K562 (cell line): ENCODE results near the gene IRF1. TPM values are rescaled to one million over a fixed set of nuclear protein-coding genes. Genes with fewer than 3 reads are reported as not detected.
A peak's percentile ranks its signal among the peaks of the same experiment; 100 is the strongest.

Experiments used
- ARID1B ChIP-seq: fragments of 450-650 bp; IDR thresholded peaks from 2 replicates; pipeline ENCODE4 v1.6.1; 2016; ENCODE audit warnings: antibody characterized with exemption, mild to moderate bottlenecking, inconsistent platforms
- ARID2 ChIP-seq: fragments of 450-650 bp; IDR thresholded peaks from 2 replicates; pipeline ENCODE4 v1.6.1; 2017; ENCODE audit warnings: antibody characterized with exemption, mild to moderate bottlenecking
- ATF7 ChIP-seq: fragments of 450-650 bp; IDR thresholded peaks from 2 replicates; pipeline ENCODE4 v1.7.1; 2014; ENCODE audit warnings: mild to moderate bottlenecking, moderate library complexity
- CTBP1 ChIP-seq: fragments of 450-650 bp; IDR thresholded peaks from 2 replicates; pipeline ENCODE4 v1.6.1; 2016; ENCODE audit warnings: borderline replicate concordance
- DPF2 ChIP-seq: fragments of 450-650 bp; IDR thresholded peaks from 2 replicates; pipeline ENCODE4 v1.6.1; 2016
- EHMT2 ChIP-seq: fragments of 450-650 bp; IDR thresholded peaks from 2 replicates; pipeline ENCODE4 v1.6.1; 2018; ENCODE audit warnings: antibody characterized with exemption
- EP300 ChIP-seq: IDR thresholded peaks from 2 replicates; pipeline ENCODE4 v1.6.1; 2012; ENCODE audit warnings: low read length, improper control_type of control experiment
- FUS ChIP-seq: fragments of 200-400 bp; formaldehyde crosslinking; optimal IDR thresholded peaks from 2 replicates; pipeline ENCODE3; 2017; ENCODE audit warnings: low read depth, low read length
- JUN ChIP-seq, 2 experiments: sonication (generic) in 1 of 2; formaldehyde crosslinking in 1 of 2; IDR thresholded peaks; 2 replicates each; pipeline versions ENCODE4 v1.6.1 to v1.8.0; 2012 to 2022; ENCODE audit warnings: borderline replicate concordance in 2 of 2, mild to moderate bottlenecking in 2 of 2, improper control_type of control experiment in 1 of 2, low read depth in 1 of 2, low read length in 1 of 2, missing genetic modification reagents in 1 of 2
- KAT7 ChIP-seq: sonication (generic); formaldehyde crosslinking; IDR thresholded peaks from 2 replicates; pipeline ENCODE4 v1.8.0; 2022; ENCODE audit warnings: missing genetic modification reagents, mild to moderate bottlenecking, borderline replicate concordance
- L3MBTL2 ChIP-seq: fragments of 450-650 bp; IDR thresholded peaks from 2 replicates; pipeline ENCODE4 v1.6.1; 2016; ENCODE audit warnings: mild to moderate bottlenecking, moderate library complexity
- MAFK ChIP-seq: IDR thresholded peaks from 2 replicates; pipeline ENCODE4 v1.6.1; 2011; ENCODE audit warnings: low read length, improper control_type of control experiment
- MYC ChIP-seq, 2 experiments: fragments of 250-450 bp in 1 of 2; sonication (Bioruptor Pico) in 1 of 2; IDR thresholded peaks; 2 replicates each; pipeline versions ENCODE4 v1.5.1 to v1.6.1; 2012 to 2021; ENCODE audit warnings: low read depth in 2 of 2, borderline replicate concordance in 1 of 2, improper control_type of control experiment in 1 of 2, low read length in 1 of 2, mild to moderate bottlenecking in 1 of 2, moderate library complexity in 1 of 2
- MYNN ChIP-seq, 2 experiments: sonication (generic); formaldehyde crosslinking in 1 of 2; IDR thresholded peaks; 2 replicates each; pipeline versions ENCODE4 v1.5.0 to v1.6.1; 2016 to 2020; ENCODE audit warnings: antibody characterized with exemption in 1 of 2, missing genetic modification reagents in 1 of 2
- PRPF4 ChIP-seq: fragments of 200-400 bp; formaldehyde crosslinking; IDR thresholded peaks from one replicate; pipeline ENCODE4 v1.6.1; 2017; ENCODE audit warnings: low read length, low read depth, mild to moderate bottlenecking; ENCODE audit not compliant: insufficient read depth, poor library complexity, severe bottlenecking
- RBM17 ChIP-seq: fragments of 200-400 bp; formaldehyde crosslinking; IDR thresholded peaks from 2 replicates; pipeline ENCODE4 v1.6.1; 2017; ENCODE audit warnings: low read depth, mild to moderate bottlenecking, low read length, borderline replicate concordance
- TAL1 ChIP-seq: fragments of 450-650 bp; IDR thresholded peaks from 2 replicates; pipeline ENCODE4 v1.6.1; 2016; ENCODE audit warnings: mild to moderate bottlenecking
- WHSC1 ChIP-seq: IDR thresholded peaks from one replicate; pipeline ENCODE4 v1.6.1; 2012; ENCODE audit warnings: low read length, control low read depth, inconsistent platforms
- ZNF12 ChIP-seq: sonication (generic); formaldehyde crosslinking; IDR thresholded peaks from 2 replicates; pipeline ENCODE4 v1.4.0; 2020; ENCODE audit warnings: mild to moderate bottlenecking, missing genetic modification reagents
- ZNF232 ChIP-seq: sonication (generic); formaldehyde crosslinking; IDR thresholded peaks from 2 replicates; pipeline ENCODE4 v1.8.0; 2022; ENCODE audit warnings: mild to moderate bottlenecking, missing genetic modification reagents
- ZNF24 ChIP-seq: fragments of 450-650 bp; IDR thresholded peaks from 2 replicates; pipeline ENCODE4 v1.6.1; 2016
- ZNF316 ChIP-seq: fragments of 450-650 bp; IDR thresholded peaks from 2 replicates; pipeline ENCODE4 v1.6.1; 2016
- ZNF589 ChIP-seq: fragments of 200-800 bp; sonication (Bioruptor generic); IDR thresholded peaks from 2 replicates; pipeline ENCODE4 v1.6.1; 2016; ENCODE audit warnings: low read depth, missing genetic modification characterization, missing compliant biosample characterization
- ZNF707 ChIP-seq: fragments of 250-450 bp; sonication (Bioruptor Pico); conservative IDR thresholded peaks from 2 replicates; pipeline ENCODE4 v1.8.0; 2022; ENCODE audit warnings: inconsistent platforms, mild to moderate bottlenecking, moderate library complexity
- polyA plus RNA-seq, 8 experiments: library from polyadenylated mRNA; depleted of rRNA in 4 of 8; stranded (reverse) in 5 of 8; unstranded in 3 of 8; fragments of >200 nt; fragmentation: Nextera tagmentation in 2 of 8; fragmentation: Illumina TruSeq in 1 of 8; extraction: Ambion mirVana in 2 of 8; extraction: Trizol in 1 of 8; gene quantifications; 2 replicates each; pipeline versions ENCODE4 v1.2.1 to v1.2.3, GENCODE V29; 2011 to 2014; ENCODE audit warnings: inconsistent platforms in 1 of 8, missing spikeins in 1 of 8
- total RNA-seq, 7 experiments: library from RNA; depleted of rRNA in 6 of 7; stranded (reverse); fragments of >200 nt in 6 of 7; fragmentation: Illumina TruSeq in 2 of 7; extraction: Trizol in 2 of 7; gene quantifications; 2 replicates each; pipeline versions ENCODE4 v1.2.1 to v1.2.3, GENCODE V29; 2011 to 2021; ENCODE audit warnings: low replicate concordance in 1 of 7
- TF ChIP-seq, protein P1 (sequence below): IDR thresholded peaks from 2 replicates; pipeline ENCODE4 v1.6.1; 2011; ENCODE audit not compliant: insufficient read length; ENCODE audit errors: extremely low read depth
- TF ChIP-seq, protein P2 (sequence below): sonication (generic); formaldehyde crosslinking; IDR thresholded peaks from 2 replicates; pipeline ENCODE4 v1.8.1; 2023; ENCODE audit warnings: mild to moderate bottlenecking, missing genetic modification reagents
- TF ChIP-seq, protein P3 (sequence below): fragments of 250-450 bp; sonication (Bioruptor Pico); IDR thresholded peaks from 2 replicates; pipeline ENCODE4 v1.9.0; 2021; ENCODE audit warnings: mild to moderate bottlenecking, inconsistent platforms

The IRF1 gene
- total and polyA plus RNA-seq, 9 of the 15 experiments (the other 6 are each of a cell fraction or from before 2014, with no cell fraction given) = 1.1 to 12.3 (median 5.9) TPM

DNA sequence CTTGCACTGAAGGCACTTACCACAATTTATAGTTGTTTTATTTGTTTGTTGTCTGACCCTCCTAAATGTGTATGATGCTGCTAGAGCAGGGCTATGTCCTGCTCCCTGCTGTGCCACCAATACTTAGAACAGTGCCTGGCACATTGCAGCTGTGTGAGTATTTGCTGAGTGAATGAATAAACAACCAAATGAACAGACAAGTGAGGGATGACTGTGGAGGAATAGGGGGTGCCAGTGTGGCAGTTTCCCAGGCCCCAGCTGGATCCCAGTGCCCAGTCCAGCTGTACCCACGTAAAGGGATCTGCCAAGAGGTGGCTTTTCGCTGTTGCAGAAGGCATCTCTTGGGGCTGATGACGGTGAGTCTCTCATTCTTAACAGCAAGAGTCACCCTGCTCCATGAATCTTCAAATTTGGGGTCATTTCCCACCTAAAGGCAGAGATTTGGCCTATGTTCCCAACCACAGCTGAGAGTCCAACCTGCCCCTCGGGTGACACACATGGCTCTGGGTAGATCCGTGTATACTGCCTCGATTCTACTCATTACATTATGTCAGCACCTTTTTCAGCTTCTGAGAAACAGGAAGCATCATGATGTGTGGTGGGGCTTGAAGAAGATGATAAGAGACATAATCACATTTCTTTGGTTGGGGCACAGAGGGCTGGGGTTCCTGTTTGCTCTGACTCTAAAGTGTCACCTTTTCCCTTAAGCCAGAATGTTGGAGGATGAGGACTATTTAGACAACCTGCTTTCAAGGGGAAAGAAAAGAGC, 38.5 kb upstream of the IRF1 start (continued):
- TF ChIP-seq MYC (IDR thresholded peaks at IDR 0.05; ENCODE audit: low read depth, low read length) (no peak), MYC (CRISPR knock-in tag; IDR thresholded peaks at IDR 0.05; ENCODE audit: borderline replicate concordance, low read depth) (no peak), TAL1 (peak; percentile 44), ATF7 (no peak), EHMT2 (no peak), WHSC1 (no peak), ZNF589 (no peak), ZNF316 (peak; percentile 71), ZNF232 (CRISPR knock-in tag) (no peak), ZNF707 (CRISPR knock-in tag) (no peak), ZNF12 (no peak), PRPF4 (no peak), RBM17 (no peak), ZNF24 (no peak), JUN (IDR thresholded peaks at IDR 0.05; ENCODE audit: borderline replicate concordance, low read depth, low read length) (no peak), JUN (CRISPR knock-in tag; IDR thresholded peaks at IDR 0.05; ENCODE audit: borderline replicate concordance) (no peak), ARID2 (no peak), FUS (no peak), KAT7 (CRISPR knock-in tag) (no peak), EP300 (peak; percentile 58; the same call in 1 of the 2 replicates), MYNN (IDR thresholded peaks at IDR 0.05) (no peak), MYNN (CRISPR knock-in tag; IDR thresholded peaks at IDR 0.05) (no peak), MAFK (peak; percentile 32; the same call in 1 of the 2 replicates), ARID1B (peak; percentile 75), L3MBTL2 (peak; percentile 17; the same call in 1 of the 2 replicates), CTBP1 (peak; percentile 94), DPF2 (peak; percentile 65)
- TF ChIP-seq, protein P1, sequence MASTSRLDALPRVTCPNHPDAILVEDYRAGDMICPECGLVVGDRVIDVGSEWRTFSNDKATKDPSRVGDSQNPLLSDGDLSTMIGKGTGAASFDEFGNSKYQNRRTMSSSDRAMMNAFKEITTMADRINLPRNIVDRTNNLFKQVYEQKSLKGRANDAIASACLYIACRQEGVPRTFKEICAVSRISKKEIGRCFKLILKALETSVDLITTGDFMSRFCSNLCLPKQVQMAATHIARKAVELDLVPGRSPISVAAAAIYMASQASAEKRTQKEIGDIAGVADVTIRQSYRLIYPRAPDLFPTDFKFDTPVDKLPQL = no peak
- TF ChIP-seq, protein P2, sequence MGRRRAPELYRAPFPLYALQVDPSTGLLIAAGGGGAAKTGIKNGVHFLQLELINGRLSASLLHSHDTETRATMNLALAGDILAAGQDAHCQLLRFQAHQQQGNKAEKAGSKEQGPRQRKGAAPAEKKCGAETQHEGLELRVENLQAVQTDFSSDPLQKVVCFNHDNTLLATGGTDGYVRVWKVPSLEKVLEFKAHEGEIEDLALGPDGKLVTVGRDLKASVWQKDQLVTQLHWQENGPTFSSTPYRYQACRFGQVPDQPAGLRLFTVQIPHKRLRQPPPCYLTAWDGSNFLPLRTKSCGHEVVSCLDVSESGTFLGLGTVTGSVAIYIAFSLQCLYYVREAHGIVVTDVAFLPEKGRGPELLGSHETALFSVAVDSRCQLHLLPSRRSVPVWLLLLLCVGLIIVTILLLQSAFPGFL (CRISPR knock-in tag) = no peak
- TF ChIP-seq, protein P3, sequence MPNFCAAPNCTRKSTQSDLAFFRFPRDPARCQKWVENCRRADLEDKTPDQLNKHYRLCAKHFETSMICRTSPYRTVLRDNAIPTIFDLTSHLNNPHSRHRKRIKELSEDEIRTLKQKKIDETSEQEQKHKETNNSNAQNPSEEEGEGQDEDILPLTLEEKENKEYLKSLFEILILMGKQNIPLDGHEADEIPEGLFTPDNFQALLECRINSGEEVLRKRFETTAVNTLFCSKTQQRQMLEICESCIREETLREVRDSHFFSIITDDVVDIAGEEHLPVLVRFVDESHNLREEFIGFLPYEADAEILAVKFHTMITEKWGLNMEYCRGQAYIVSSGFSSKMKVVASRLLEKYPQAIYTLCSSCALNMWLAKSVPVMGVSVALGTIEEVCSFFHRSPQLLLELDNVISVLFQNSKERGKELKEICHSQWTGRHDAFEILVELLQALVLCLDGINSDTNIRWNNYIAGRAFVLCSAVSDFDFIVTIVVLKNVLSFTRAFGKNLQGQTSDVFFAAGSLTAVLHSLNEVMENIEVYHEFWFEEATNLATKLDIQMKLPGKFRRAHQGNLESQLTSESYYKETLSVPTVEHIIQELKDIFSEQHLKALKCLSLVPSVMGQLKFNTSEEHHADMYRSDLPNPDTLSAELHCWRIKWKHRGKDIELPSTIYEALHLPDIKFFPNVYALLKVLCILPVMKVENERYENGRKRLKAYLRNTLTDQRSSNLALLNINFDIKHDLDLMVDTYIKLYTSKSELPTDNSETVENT (CRISPR knock-in tag) = no peak
